ENCODE data around the gene PLOD3. TPM values are rescaled to one million over a fixed set of nuclear protein-coding genes. Genes with fewer than 3 reads are reported as not detected.

Gene PLOD3
- total RNA-seq, 1 experiment from 2014 or later: 83.7 TPM

DNA sequence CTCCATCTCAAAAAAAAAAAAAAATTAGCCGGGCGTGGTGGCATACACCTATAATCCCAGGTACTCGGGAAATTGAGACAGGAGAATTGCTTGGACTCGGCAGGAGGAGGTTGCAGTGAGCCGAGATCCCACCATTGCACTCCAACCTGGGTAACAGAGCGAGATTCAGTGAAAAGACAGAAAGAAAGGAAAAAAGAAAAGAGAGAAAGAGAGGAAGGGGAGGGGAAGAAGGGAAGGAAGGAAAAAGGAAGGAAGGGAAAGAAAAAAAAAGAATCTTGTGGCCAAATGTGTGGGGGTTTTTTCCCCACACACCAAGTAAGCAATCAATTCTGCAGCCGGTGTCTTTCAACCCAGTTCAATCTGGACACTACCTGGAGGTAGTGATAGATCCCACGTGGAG, 28.3 kb downstream of the PLOD3 start (continued):
- TF ChIP-seq, protein P1, sequence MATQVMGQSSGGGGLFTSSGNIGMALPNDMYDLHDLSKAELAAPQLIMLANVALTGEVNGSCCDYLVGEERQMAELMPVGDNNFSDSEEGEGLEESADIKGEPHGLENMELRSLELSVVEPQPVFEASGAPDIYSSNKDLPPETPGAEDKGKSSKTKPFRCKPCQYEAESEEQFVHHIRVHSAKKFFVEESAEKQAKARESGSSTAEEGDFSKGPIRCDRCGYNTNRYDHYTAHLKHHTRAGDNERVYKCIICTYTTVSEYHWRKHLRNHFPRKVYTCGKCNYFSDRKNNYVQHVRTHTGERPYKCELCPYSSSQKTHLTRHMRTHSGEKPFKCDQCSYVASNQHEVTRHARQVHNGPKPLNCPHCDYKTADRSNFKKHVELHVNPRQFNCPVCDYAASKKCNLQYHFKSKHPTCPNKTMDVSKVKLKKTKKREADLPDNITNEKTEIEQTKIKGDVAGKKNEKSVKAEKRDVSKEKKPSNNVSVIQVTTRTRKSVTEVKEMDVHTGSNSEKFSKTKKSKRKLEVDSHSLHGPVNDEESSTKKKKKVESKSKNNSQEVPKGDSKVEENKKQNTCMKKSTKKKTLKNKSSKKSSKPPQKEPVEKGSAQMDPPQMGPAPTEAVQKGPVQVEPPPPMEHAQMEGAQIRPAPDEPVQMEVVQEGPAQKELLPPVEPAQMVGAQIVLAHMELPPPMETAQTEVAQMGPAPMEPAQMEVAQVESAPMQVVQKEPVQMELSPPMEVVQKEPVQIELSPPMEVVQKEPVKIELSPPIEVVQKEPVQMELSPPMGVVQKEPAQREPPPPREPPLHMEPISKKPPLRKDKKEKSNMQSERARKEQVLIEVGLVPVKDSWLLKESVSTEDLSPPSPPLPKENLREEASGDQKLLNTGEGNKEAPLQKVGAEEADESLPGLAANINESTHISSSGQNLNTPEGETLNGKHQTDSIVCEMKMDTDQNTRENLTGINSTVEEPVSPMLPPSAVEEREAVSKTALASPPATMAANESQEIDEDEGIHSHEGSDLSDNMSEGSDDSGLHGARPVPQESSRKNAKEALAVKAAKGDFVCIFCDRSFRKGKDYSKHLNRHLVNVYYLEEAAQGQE (IDR thresholded peaks at IDR 0.05; ENCODE audit: low read depth): no peak
- no peak for TF ChIP-seq CEBPB (IDR thresholded peaks at IDR 0.05; ENCODE audit: low read depth)
- TF ChIP-seq YY1 (IDR thresholded peaks at IDR 0.05; ENCODE audit: extremely low read depth, insufficient replicate concordance, low read depth, low read length): no peak
- TF ChIP-seq SP1 (IDR thresholded peaks at IDR 0.05; ENCODE audit: low read depth): no peak

DNA sequence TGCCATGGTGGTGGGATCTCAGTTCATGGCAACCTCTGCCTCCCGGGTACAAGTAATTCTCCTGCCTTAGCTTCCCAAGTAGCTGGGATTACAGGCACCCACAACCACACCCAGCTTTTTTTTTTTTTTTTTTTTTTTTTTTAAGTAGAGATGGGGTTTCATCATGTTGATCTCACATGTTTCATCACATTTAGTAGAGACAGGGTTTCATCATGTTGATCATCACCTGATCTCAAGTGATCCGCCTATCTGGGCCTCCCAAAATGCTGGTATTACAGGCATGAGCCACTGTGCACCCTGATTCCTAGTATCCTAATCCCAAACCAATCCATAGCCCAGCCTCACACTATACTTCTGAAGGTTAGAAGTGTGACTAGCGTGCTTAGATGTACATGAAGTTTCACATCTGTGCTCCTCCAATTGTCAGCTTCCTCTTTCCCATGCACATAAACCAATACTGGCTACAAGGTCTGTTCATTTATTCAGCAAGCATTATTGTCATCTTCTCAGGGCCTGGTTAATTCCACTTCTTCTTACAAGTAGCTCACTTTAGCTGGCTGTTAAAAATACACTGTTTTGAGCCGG, 30.4 kb downstream of the PLOD3 start:
- Histone ChIP-seq H3K36me3 (ENCODE audit: control insufficient read depth in 1 of 2, insufficient read depth in 2 of 2, low read length in 2 of 2) (no peaks in the 10 kb centered on the region), H3K27me3 (ENCODE audit: insufficient read depth, low read length) (no peaks in the 10 kb centered on the region), H3K9ac (ENCODE audit: low read length) (no peak overlapping the region), H3K4me3 (replicated peaks in 1 of 2; ENCODE audit: low read depth in 1 of 2, low read length in 2 of 2) (no peak overlapping the region), H4K20me1 (ENCODE audit: insufficient read depth) (no peaks in the 10 kb centered on the region), H3K4me1 (ENCODE audit: control insufficient read depth in 1 of 2, insufficient read depth in 2 of 2, low read length in 2 of 2) (peaks cover 4 to 21% of the 10 kb centered on the region in 2 experiments; a peak in 3 of 4 replicates), H3K9me2 (ENCODE audit: insufficient read depth) (no peaks in the 10 kb centered on the region), H3K79me2 (ENCODE audit: insufficient read depth, low read length) (no peaks in the 10 kb centered on the region), H3K9me3 (ENCODE audit: control insufficient read depth in 1 of 2, insufficient read depth in 1 of 2, low read depth in 1 of 2, low read length in 2 of 2) (no peaks in the 10 kb centered on the region), H2AFZ (ENCODE audit: low read depth, low read length, poor library complexity, severe bottlenecking) (no peak overlapping the region), H3K4me2 (ENCODE audit: low read length) (no peak overlapping the region), H3K27ac (ENCODE audit: low read depth, low read length) (no peak overlapping the region)
- ChIA-PET POLR2A (interaction anchor here (1.7 kb wide), 1 partner anchor 31 kb away, joined by 4 read pairs; the partner anchor contains the start of gene PLOD3), CTCF (interaction anchor here (0.7 kb wide), 1 partner anchor 46 kb away, joined by 4 read pairs; no protein-coding TSS in a partner anchor), RAD21 (ENCODE audit: low non-redundant PET in 1 of 2, low total read pairs in 2 of 2, uncharacterized antibody in 2 of 2, unreplicated experiment in 2 of 2) (interaction anchor here in 1 of 2 experiments (1.5 kb wide), 1 partner anchor 43 kb away, joined by 5 read pairs; no protein-coding TSS in a partner anchor)
- ATAC-seq: no peak
- intact Hi-C loops (cut with micrococcal nuclease): no loop called here
- no TSS peak for BruUV-seq (replicated peaks)
- no peak for DNase-seq (ENCODE audit: low read depth, low spot score)
- TF ChIP-seq FOSL1 (IDR thresholded peaks at IDR 0.05; ENCODE audit: low read depth) (no peak), JUND (IDR thresholded peaks at IDR 0.05) (no peak), TCF7L2 (IDR thresholded peaks at IDR 0.05; ENCODE audit: borderline replicate concordance, extremely low read depth, insufficient read depth, insufficient read length) (no peak), RAD21 (IDR thresholded peaks at IDR 0.05; ENCODE audit: low read depth) (no peak), ELF1 (IDR thresholded peaks at IDR 0.05; ENCODE audit: borderline replicate concordance, low read depth) (no peak), SRF (IDR thresholded peaks at IDR 0.05; ENCODE audit: low read depth) (no peak), CEBPB (IDR thresholded peaks at IDR 0.05; ENCODE audit: low read depth) (no peak), SIN3A (IDR thresholded peaks at IDR 0.05; ENCODE audit: low read depth) (no peak), CBX3 (IDR thresholded peaks at IDR 0.05; ENCODE audit: low read depth) (no peak), ZNF274 (IDR thresholded peaks at IDR 0.05; ENCODE audit: low read depth, low read length) (no peak), ZFX (IDR thresholded peaks at IDR 0.05) (no peak), SP1 (IDR thresholded peaks at IDR 0.05; ENCODE audit: low read depth) (no peak), YY1 (IDR thresholded peaks at IDR 0.05; ENCODE audit: extremely low read depth, insufficient replicate concordance, low read depth, low read length) (no peak), EZH2phosphoT487 (IDR thresholded peaks at IDR 0.05; ENCODE audit: borderline replicate concordance) (no peak)
- TF ChIP-seq, protein P2, sequence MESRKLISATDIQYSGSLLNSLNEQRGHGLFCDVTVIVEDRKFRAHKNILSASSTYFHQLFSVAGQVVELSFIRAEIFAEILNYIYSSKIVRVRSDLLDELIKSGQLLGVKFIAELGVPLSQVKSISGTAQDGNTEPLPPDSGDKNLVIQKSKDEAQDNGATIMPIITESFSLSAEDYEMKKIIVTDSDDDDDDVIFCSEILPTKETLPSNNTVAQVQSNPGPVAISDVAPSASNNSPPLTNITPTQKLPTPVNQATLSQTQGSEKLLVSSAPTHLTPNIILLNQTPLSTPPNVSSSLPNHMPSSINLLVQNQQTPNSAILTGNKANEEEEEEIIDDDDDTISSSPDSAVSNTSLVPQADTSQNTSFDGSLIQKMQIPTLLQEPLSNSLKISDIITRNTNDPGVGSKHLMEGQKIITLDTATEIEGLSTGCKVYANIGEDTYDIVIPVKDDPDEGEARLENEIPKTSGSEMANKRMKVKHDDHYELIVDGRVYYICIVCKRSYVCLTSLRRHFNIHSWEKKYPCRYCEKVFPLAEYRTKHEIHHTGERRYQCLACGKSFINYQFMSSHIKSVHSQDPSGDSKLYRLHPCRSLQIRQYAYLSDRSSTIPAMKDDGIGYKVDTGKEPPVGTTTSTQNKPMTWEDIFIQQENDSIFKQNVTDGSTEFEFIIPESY (IDR thresholded peaks at IDR 0.05; ENCODE audit: extremely low read depth, insufficient replicate concordance, low read length): no peak
- TF ChIP-seq, protein P3, sequence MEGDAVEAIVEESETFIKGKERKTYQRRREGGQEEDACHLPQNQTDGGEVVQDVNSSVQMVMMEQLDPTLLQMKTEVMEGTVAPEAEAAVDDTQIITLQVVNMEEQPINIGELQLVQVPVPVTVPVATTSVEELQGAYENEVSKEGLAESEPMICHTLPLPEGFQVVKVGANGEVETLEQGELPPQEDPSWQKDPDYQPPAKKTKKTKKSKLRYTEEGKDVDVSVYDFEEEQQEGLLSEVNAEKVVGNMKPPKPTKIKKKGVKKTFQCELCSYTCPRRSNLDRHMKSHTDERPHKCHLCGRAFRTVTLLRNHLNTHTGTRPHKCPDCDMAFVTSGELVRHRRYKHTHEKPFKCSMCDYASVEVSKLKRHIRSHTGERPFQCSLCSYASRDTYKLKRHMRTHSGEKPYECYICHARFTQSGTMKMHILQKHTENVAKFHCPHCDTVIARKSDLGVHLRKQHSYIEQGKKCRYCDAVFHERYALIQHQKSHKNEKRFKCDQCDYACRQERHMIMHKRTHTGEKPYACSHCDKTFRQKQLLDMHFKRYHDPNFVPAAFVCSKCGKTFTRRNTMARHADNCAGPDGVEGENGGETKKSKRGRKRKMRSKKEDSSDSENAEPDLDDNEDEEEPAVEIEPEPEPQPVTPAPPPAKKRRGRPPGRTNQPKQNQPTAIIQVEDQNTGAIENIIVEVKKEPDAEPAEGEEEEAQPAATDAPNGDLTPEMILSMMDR (IDR thresholded peaks at IDR 0.05 in 2 of 3, conservative IDR thresholded peaks at IDR 0.05 in 1 of 3; ENCODE audit: borderline replicate concordance in 1 of 3, insufficient read depth in 1 of 3, low read depth in 2 of 3, low read length in 2 of 3): no peak

Measured in HCT116 (cell line).